HG02610 (cell line): ENCODE measurements around the gene HSPE1.
"Not testable (repeated sequence)": the region's sequence is repeated elsewhere in the genome, so short reads cannot be mapped to it uniquely, and the experiment has no call there.

Source experiments
- ATAC-seq: cut with Tn5 transposase; IDR thresholded peaks from one replicate; pipeline ENCODE4 v1.9.1; 2021; ENCODE audit warnings: mild to moderate bottlenecking, moderate library complexity; ENCODE audit not compliant: unreplicated experiment

Gene HSPE1

GRCh38 chr2:197498235-197498936 is 1.8 kb upstream of the HSPE1 start:
- ATAC-seq: no peak

GRCh38 chr2:197498937-197499593 is 1.1 kb upstream of the HSPE1 start:
- no peak for ATAC-seq

DNA sequence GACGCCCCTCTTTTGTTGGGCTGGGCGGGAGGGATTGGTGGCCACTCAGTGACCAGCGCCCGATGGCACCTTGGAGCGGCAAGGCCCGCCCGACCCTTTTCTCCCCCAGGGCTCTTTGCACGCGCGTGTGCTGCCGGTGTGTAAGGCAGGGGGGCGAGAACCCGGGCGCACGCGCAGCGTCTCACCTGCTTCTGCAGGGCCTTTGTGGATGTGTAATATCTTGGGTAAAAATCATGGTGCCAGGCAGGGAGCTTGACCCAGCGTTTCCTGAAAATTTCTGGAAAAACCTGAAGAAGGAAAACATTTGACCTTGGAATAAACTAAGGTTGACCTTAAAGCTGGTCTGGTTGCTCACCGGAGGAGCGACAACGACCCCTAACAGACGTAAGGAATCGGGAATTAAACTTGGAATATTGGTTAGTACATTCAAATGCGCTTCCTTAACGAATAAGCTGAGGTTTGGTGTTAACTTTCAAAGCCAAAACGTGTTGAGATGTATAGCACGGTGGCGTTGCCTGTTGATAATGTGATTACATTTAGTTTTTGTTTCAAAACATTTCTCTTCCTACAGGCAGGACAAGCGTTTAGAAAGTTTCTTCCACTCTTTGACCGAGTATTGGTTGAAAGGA is 438 bp downstream of the HSPE1 start:
- peak; percentile 3 for ATAC-seq

- no peak for ATAC-seq
Measured at GRCh38 chr2:197502201-197502600, 2.0 kb downstream of the HSPE1 start.

- no peak for ATAC-seq
Measured at GRCh38 chr2:197502685-197503084, 2.5 kb downstream of the HSPE1 start.

DNA sequence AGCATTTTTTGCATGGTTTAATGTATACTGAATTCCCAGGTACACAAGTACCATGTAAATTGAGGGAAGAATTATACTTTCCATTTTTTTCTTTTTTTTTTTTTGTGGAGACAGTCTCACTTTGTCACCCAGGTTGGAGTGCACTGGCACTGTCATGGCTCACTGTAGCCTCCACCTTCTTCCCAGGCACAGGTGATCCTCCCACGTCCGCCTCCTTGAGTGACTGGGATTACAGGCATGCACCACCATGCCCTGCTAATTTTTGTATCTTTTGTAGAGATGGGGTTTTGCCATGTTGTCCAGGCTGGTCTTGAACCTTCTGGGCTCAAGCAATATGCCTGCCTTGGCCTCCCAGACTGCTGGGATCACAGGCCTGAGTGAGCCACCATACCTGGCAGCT is 3.8 kb downstream of the HSPE1 start:
- ATAC-seq: no peak

GRCh38 chr2:197504512-197504911 is 4.3 kb downstream of the HSPE1 start:
- ATAC-seq: no peak

DNA sequence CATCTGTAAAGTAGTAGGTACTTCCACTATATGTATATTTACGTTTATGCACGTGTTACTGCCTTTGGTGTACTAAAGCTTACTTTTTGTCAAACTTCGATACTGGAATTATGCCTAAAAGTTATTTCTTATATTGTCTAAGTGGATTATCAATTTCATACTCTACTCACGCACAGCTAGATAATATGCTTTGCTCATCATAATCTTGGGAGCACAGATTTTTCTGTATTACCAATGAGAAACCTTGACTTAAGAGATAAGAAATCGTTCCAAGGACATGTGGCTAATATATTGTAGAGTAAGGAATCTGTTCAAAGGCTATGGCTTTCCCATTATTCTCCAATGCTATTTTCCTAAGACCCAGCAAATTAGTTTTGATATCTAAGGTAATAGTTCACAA is 6.5 kb downstream of the HSPE1 start:
- no peak for ATAC-seq

DNA sequence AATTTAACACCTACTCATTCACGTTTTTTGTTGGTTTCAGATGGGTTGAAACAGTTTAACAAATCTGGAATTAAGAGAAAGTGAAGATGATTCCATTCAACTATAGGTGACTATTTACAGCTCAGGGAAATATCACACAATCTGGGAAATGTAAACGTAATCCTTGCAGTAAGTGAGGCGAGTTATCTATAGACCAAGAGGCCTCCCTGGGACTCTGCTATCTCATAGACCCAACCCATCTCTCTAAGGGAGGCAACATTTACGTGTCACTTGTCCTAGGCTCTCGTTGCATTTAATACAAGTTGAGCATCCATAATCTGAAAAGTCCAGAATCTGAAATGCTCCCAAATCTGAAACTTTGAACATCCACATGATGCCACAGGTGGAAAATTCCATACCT is 13.7 kb downstream of the HSPE1 start:
- no peak for ATAC-seq

GRCh38 chr2:197514754-197515153 is 14.6 kb downstream of the HSPE1 start:
- no peak for ATAC-seq

GRCh38 chr2:197515315-197515738 is 15.1 kb downstream of the HSPE1 start:
- peak; percentile 2 for ATAC-seq

DNA sequence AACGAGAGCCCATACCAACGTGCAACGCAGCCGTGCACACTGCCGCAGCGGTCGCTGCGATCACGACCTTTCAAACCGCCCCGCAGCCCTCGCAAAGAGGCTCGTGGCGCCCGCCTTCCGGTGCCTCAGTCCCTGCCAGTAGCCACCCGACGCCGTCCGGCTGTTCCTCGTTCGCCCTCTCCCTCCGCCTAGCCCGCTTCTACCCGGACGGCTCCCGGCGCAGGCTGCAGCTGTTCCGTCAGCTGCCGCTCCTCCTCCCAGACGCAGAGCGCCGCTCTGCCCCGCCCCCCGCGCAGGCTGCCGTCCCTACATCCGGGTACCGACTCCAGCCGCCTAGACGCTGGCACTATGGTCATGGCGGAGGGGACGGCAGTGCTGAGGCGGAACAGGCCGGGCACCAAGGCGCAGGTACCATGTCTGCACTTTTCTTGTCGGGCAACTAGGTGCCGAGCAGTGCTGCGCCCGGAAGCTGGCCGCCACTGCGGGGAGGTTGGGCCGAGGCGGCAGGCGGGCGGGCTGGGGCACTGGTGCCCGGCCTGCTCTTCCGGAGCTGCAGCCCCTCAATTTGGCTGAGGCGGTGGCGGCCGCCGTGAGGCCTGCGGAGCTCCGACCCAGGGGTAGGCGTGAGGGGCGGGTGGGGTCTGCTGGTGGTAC is 15.7 kb downstream of the HSPE1 start, which contains the start of gene MOB4:
MOB4 (plus strand) TSS at position 328 of the 654 bp plus-strand sequence; CDS start at position 349, 21 bp downstream.
- peak; percentile 94 for ATAC-seq

DNA sequence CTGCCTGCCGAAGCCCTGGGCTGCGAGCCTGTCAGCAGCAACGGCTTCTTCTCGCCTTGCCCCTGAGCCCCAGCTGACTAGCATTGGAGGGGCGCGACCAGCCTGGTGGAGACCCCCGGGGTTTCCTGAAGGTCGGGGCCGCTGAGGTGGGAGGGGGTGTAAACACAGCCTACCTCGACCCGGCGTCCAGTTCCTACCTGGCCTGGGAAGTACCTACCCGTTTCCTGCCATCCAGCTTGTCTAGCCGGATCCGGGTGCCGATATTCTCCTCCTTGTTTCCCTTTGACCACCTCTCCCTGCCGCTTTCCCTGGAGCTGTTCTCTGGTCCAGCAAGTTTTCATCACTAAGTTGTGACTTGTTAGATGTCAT is 16.2 kb downstream of the HSPE1 start:
- ATAC-seq: peak; percentile 16

DNA sequence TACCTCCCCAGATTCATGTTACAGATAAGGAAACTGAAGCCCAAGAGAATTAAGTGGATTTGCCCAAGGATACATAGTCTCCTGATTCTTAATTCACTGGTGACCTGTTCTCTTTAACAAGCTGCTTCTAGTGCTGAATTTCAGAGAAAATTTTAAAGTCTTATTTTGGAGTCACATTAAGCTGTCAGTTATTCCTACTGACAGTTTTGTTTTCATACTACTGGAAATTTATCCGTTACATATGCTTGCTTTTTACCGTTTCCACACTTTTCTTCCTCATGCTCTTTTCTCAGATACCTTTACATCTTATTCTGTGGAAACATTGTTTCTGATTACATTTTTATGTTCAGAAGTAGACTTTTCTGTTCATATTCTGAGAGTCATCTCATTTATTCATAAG is 17.0 kb downstream of the HSPE1 start:
- ATAC-seq: no peak

DNA sequence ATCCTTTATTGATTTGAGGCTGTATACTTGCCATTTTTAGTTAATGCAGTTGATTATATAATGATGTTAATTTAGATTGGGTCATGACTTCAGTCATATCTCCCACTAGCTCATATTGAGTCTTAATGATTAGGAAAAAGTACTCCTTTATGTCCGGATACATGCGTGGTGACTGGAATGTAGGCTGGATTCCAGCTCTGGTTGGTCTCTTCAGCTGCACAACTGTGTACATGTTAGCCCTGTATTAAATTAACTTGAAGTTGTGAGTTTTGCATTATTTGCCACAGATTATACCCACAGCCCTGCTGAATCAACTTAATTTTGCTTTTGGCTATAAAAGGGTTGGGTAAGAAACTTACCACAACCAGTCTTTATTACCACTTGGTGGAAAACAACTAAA is 38.2 kb downstream of the HSPE1 start:
- ATAC-seq: no peak

DNA sequence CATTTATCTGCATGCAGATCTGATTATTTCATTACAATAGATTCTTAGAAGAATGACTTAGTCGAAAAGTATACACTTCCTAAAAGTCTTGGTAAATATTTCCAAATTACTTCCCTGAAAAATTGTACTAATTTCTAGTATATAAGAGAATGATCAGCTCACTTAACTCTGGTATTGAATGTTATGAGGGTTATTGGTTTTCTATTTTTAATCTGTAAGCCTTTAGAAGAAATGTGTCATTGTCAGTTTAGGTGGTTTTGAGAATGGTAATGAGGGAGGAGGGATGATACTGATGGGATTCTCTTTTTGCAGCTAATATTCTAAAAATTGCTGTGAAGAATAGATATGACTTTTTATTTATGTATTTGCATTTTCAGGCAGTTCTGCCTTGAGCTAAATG is 39.6 kb downstream of the HSPE1 start:
- ATAC-seq: no peak

GRCh38 chr2:197543206-197543605 is 43.0 kb downstream of the HSPE1 start:
- ATAC-seq: no peak

- no peak for ATAC-seq
Measured at GRCh38 chr2:197547163-197547900, 47.2 kb downstream of the HSPE1 start.

DNA sequence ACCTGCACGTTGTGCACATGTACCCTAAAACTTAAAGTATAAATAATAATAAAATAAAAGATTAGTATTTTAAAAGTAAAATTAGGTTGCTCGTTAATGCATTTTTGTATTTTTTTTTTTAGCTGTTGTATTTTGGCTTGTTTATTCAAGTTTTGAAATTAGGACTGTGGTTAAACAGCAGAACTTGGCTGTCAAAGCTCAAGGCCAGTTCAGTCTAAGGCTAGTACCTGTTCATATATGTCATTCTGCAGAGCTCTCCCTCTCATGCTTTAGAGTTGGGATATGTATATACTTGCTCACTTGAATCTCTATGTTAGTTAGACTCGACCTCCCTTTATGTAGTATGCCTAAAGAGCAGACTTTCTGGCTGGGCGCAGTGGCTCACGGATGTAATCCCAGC is 48.4 kb downstream of the HSPE1 start:
- ATAC-seq: no peak

DNA sequence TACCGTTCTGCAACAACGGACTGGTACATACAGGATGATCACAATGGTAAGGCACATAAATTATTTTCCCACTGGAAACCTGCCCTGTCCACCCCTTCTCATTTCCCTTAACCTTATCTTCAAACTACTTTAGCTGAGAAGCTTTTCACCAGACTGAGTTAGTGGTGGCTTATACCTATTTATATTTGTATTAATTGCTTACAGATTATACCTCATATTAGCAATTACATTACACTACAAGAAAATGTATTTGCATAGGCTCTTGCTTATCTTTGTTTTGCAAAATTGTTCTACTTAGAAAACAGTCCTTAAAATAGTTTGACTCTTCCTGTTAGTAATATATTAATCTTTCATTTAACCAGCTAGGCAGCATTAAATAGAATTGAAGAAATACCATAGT is 51.1 kb downstream of the HSPE1 start:
- not testable (repeated sequence) for ATAC-seq
